ENCODE results near the gene MYO3B. TPM values are rescaled to one million over a fixed set of nuclear protein-coding genes. Genes with fewer than 3 reads are reported as not detected.

The MYO3B gene
- polyA plus RNA-seq, 3 donors from 2014 or later, result not detected

DNA sequence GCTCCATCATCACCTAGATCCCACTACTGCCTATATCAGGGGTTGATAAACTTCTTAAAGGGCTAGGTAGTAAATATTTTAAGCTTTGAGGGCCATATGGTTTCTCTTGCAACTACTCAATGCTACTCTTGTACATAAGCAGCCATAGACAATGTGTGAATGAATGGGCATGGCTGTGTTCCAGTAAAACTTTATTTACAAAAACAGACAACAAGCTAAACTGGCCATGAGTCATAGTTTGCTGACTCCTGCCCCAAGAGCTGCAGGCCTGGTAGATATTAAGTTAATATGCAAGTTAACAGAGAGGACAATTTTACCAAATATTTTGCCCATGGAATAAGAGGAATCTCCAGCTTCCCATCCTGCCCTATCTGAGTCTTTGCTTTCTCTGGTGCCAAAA is 29.8 kb upstream of the MYO3B start:
- Mint-ChIP-seq H3K27ac (no peak overlapping the region), H3K4me3 (no peak overlapping the region), H3K36me3 (no peaks in the 10 kb centered on the region), H3K9me3 (no peaks in the 10 kb centered on the region), H3K27me3 (ENCODE audit: low read depth in 3 of 3) (no peaks in the 10 kb centered on the region), H3K4me1 (no peaks in the 10 kb centered on the region)
- no peak for DNase-seq

DNA sequence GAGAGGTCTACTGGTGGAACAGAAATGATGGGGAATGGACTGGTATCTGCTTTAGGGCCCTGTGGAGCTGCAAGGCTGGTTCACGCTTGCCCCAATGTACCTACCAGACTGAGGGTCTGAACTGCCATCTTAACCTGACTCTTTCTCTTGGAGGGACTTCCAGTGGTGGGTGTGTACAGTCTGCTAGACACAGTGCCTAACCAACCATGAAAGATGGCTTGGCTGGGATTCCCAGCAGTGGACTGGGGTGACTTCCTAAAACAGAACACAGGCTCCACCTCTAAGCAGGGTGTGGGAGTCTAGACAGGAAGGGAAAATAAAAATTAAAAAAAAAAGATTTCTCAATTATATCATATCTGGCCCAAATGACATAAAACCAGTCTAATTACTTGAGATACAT is 25.5 kb upstream of the MYO3B start:
- Mint-ChIP-seq H3K4me1 (no peaks in the 10 kb centered on the region), H3K27ac (no peak overlapping the region), H3K4me3 (no peak overlapping the region), H3K36me3 (no peaks in the 10 kb centered on the region), H3K27me3 (ENCODE audit: low read depth in 3 of 3) (peaks cover 0 to 2% (median 0%) of the 10 kb centered on the region in 3 donors), H3K9me3 (no peaks in the 10 kb centered on the region)
- no peak for DNase-seq

DNA sequence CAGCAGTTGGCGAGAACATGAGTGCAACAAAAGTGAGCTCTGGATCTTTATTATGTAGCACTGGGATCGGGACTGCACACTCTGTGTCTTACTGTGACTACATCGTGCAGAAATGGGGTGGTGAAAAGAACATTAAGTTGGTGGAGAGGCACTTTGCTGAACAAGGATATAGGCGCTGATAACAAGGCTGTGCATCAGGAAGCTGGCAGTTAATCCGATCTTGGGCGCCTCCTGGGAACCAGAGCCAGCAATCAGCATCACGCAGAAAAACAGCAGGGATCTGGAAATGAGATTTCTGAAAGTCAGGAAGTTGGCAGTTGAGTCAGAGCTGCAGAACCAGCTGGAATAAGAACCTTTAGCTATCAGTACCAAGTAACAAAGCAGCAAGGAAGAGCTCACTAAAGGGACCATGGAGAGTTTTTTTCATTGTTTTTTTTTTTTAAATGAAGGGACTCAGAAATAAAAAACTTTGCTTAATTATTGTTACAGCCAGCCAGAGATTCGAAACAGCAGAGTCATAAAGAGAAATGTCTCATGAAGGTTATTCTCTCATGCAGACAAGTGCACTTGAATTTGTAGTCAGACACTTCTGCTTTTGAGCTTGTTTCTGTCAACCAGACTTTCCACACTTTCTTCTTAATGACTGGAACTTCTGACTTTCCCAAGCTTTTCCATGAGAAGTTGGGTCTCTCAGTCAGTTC is 22.8 kb upstream of the MYO3B start:
- no peaks in the 10 kb centered on the region for H3K36me3 Mint-ChIP-seq
- no peaks in the 10 kb centered on the region for H3K9me3 Mint-ChIP-seq

DNA sequence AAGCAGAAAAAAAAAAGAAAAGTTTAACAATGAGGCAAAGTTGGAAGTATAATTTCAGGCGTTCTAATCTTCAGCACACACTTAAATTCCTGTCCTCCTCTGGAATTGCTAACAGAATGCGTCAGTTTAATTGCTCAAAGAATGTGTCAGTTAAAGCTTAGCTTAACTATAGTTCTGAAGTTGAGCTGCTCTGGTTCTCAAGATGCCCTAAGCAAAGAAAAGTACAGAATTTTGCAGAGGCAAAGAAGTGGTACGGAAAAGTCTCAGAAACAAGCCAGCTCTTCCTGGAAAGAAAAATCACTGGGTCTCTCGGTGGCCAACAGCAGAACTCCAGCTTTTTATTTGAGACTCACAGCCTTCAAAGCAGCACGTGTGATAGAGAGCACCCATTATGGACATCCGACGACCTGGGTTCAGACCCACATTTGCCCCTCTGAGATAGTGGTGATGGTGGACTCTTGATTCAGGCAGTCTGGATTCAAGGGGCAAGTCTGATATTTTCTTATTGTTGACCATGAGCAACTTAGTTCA is 22.2 kb upstream of the MYO3B start:
- Mint-ChIP-seq H3K4me3 (no peak overlapping the region), H3K36me3 (no peaks in the 10 kb centered on the region), H3K4me1 (no peaks in the 10 kb centered on the region), H3K27ac (no peak overlapping the region), H3K9me3 (no peaks in the 10 kb centered on the region), H3K27me3 (ENCODE audit: low read depth in 3 of 3) (peaks cover 0 to 2% (median 2%) of the 10 kb centered on the region in 3 donors)
- DNase-seq, result no peak

More for the DNA sequence above, 22.8 kb upstream of the MYO3B start:
- Mint-ChIP-seq H3K27me3 (ENCODE audit: low read depth in 3 of 3) (peaks cover 0 to 2% (median 2%) of the 10 kb centered on the region in 3 donors), H3K27ac (no peak overlapping the region), H3K4me1 (no peaks in the 10 kb centered on the region), H3K4me3 (no peak overlapping the region)
- no peak for DNase-seq

DNA sequence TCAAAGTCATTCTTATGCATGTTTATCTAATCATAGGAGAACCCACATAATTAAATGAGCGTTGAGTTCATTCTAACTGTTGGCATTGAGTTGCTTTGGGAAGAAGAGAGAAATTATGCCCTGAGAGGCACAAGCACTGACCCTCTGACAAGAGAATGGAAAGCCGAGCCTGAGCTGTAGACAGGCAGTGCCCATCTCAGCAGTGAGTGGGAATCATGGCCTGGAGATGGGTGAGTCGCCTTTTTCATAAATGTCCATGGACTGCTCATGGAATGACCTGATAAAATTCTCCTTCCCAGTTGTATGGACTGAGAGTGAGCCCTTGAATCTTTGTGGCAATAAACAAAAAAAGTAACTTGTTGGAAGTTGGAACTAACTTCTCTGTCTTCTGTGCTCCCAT is 21.4 kb upstream of the MYO3B start:
- Mint-ChIP-seq H3K9me3 (no peaks in the 10 kb centered on the region), H3K36me3 (no peaks in the 10 kb centered on the region)
- no peak for DNase-seq

DNA sequence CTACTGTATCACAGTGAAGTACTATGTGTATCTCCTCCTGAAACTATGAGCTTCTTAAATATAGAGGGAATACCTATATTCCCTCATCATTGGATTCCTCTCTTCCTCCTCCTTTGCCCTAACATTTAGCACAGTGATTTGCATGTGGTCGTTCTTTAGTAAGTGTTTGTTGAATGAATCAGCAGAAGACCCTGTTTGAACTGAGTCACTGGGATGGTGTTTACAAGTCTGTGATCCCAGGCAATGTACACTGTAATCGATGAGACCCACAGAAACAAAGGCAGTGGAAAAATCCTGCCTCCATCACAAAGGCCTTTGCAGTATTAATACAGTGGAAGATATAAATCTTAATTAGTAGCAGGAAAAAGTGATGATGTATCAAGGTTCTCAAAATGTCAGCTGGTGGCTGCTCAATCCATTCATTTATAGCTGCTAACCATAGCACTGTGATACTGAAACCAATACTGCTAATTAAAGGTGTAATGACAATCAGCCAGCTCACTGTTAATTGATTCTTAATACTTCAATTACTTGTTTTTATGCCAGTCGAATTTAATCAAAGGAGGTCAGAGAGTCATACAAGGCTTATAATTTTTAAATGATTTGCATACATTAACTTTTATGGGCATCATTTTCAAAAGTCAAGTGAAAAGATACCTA is 20.8 kb upstream of the MYO3B start:
- no peaks in the 10 kb centered on the region for H3K9me3 Mint-ChIP-seq
- H3K36me3 Mint-ChIP-seq, result no peaks in the 10 kb centered on the region
- H3K27me3 Mint-ChIP-seq (ENCODE audit: low read depth in 3 of 3), result peaks cover 0 to 4% (median 2%) of the 10 kb centered on the region in 3 donors
- no peaks in the 10 kb centered on the region for H3K4me1 Mint-ChIP-seq
- no peak overlapping the region for H3K27ac Mint-ChIP-seq
- no peak for DNase-seq
- no peak overlapping the region for H3K4me3 Mint-ChIP-seq

More for the DNA sequence above, 21.4 kb upstream of the MYO3B start:
- Mint-ChIP-seq H3K27me3 (ENCODE audit: low read depth in 3 of 3) (peaks cover 0 to 4% (median 2%) of the 10 kb centered on the region in 3 donors), H3K27ac (no peak overlapping the region), H3K4me3 (no peak overlapping the region), H3K4me1 (no peaks in the 10 kb centered on the region)

DNA sequence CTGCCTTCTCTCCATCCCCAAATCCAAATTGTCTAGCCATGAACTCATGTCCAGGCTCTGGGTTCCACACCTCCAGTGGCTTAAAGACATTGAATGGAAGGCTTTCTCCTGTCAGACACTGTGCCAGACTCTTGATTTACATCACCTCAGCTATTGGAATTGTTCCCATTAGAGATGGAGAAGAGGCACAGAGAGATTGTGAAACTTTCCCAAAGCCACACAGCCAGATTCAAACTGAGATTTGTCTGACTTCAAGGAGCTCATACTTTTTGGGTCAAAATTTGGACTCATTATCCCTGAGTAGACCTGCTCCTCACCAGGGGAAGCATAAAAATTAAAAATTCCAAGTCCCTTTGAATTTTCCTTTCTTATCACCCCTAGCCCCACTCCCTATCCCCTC is 18.9 kb upstream of the MYO3B start:
- no peaks in the 10 kb centered on the region for H3K36me3 Mint-ChIP-seq
- H3K4me1 Mint-ChIP-seq, result no peaks in the 10 kb centered on the region
- H3K27ac Mint-ChIP-seq, result no peak overlapping the region
- DNase-seq, result no peak
- peaks cover 0 to 2% (median 0%) of the 10 kb centered on the region in 6 donors for H3K9me3 Mint-ChIP-seq
- no peak overlapping the region for H3K4me3 Mint-ChIP-seq
- H3K27me3 Mint-ChIP-seq (ENCODE audit: low read depth in 3 of 3), result peaks cover 0 to 4% (median 2%) of the 10 kb centered on the region in 3 donors

DNA sequence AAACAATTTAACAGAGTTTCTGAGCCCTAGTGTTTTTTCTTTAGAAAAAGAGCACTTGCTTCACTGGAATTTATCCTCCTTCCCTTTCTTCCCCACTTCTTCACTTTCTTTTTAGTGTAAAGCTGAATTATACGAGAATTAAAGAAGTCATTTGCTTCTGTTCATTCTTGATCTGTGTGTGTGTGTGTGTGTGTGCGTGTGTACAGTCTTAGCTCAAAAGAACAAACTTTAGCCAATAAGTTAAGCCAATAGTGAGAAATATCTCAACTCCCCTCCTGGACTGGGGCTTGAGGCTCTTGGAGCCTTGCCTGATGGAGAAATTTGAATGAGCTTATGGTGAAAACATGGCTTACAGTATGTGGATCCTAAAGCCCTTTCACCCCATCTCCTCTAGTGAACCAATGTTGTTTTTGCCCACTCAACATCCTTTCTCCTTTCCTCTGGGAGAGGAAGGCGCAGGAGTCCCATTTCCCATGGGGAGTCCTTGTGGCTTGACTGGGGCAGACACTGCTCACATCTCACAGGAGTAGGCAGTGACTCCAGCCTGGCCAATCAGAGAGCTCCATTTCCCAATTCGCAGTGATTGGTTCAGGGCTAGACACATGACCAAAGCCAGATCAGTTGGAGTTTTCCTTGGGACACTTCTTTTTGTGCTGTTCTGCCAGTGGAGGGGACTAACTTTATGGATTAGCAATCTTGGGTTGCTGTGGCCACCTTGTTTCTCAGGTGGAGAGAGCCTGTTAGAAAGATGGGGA is 16.3 kb upstream of the MYO3B start:
- Mint-ChIP-seq H3K4me1 (no peaks in the 10 kb centered on the region), H3K36me3 (no peaks in the 10 kb centered on the region), H3K4me3 (no peak overlapping the region), H3K9me3 (peaks cover 0 to 2% (median 0%) of the 10 kb centered on the region in 6 donors), H3K27ac (no peak overlapping the region), H3K27me3 (ENCODE audit: low read depth in 3 of 3) (peaks cover 0 to 4% (median 2%) of the 10 kb centered on the region in 3 donors)
- DNase-seq, result no peak

DNA sequence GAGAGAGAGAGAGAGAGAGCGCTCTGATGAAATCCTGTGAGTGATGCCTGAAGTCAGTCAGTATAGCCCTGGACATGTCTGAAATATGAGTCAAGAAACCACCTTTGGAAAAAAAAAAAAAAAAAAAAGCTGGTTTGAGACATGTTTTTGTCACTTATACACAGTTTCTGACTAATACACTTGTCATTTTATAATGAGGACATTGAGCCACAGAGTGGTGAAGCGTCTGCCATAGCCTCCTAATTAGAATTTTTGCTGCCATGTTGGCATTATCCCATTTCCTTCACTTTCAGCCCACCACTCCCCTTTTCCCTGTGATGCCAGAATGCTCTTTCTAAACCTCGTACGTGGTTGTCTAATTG is 15.7 kb upstream of the MYO3B start:
- peaks cover 0 to 2% (median 0%) of the 10 kb centered on the region in 6 donors for H3K9me3 Mint-ChIP-seq
- H3K4me3 Mint-ChIP-seq, result no peak overlapping the region
- DNase-seq, result no peak
- H3K27me3 Mint-ChIP-seq (ENCODE audit: low read depth in 3 of 3), result peaks cover 0 to 4% (median 2%) of the 10 kb centered on the region in 3 donors
- H3K4me1 Mint-ChIP-seq, result no peaks in the 10 kb centered on the region
- no peaks in the 10 kb centered on the region for H3K36me3 Mint-ChIP-seq
- no peak overlapping the region for H3K27ac Mint-ChIP-seq

DNA sequence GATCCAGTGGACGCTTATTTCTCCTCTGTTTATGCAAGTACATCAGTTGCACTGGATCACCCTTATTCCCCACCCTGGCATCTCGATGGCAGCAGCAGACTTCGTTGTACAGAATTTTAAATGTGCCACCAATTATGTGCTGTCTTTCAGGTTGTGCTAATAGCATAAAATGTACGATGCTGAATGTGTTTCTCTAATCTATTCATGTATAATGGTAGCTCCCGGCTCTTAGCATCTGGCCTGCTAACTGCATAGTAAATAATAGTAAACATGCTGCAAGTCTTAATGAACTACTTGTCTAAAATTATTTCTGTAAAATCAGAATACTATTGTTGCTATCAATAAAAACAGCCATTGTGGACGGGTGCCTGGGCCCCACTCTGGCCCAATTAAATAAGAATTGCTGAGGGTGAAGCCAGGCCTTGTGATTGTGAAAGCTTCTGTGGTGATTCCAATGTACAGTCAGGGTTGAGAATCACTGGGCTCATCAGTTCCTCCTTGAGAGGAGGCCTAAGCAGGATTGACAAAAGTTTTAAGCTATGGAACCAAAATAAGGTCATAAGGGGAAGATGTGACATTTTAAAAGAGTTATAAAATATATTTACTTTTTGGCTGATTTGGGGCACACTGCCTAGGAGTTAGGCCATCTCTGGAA is 14.4 kb upstream of the MYO3B start:
- H3K27ac Mint-ChIP-seq, result no peak overlapping the region
- peaks cover 0 to 2% (median 0%) of the 10 kb centered on the region in 6 donors for H3K9me3 Mint-ChIP-seq
- DNase-seq, result no peak
- H3K36me3 Mint-ChIP-seq, result no peaks in the 10 kb centered on the region
- H3K4me1 Mint-ChIP-seq, result no peaks in the 10 kb centered on the region
- no peak overlapping the region for H3K4me3 Mint-ChIP-seq
- peaks cover 0 to 4% (median 2%) of the 10 kb centered on the region in 3 donors for H3K27me3 Mint-ChIP-seq (ENCODE audit: low read depth in 3 of 3)

DNA sequence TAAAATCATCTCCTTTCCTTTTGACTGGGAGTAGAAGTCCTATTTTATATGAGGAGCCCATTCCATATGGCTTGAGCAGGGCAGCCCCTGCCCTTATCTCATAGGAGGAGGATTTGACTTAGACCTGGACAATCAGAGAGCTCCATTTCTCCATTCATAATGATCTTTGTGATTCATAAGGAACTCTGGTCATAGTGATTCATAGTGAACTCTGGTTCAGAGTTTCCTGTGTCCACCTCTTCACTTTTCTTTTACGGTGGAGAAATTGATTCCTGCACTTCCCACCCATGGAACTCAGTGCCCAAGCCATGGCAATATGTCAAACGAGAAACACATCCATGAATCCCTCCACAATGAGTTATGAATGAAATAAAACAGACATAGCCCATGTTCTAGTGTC is 12.8 kb upstream of the MYO3B start:
- H3K27ac Mint-ChIP-seq, result no peak overlapping the region
- no peak overlapping the region for H3K4me3 Mint-ChIP-seq
- no peak for DNase-seq
- peaks cover 0 to 6% (median 2%) of the 10 kb centered on the region in 3 donors for H3K27me3 Mint-ChIP-seq (ENCODE audit: low read depth in 3 of 3)
- peaks cover 0 to 2% (median 0%) of the 10 kb centered on the region in 6 donors for H3K9me3 Mint-ChIP-seq
- H3K36me3 Mint-ChIP-seq, result no peaks in the 10 kb centered on the region
- H3K4me1 Mint-ChIP-seq, result no peaks in the 10 kb centered on the region

DNA sequence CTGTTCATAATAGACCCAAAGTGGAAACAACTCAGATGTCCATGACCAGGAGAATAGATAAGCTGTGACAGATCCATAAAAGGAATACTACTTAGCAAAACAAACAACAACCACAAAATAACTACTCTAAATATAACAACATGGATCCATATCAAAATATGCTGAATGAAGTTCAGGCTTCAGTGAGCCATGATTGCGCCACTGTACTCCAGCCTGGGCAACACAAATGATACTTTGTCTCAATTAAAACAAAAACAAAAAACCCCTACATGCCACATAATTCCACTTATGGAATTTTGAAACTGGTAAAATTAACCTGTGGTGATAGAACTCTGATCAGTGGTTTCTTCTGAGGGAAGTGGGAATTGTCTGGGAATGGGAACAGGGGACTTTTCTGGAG is 11.2 kb upstream of the MYO3B start:
- Mint-ChIP-seq H3K4me3 (no peak overlapping the region), H3K27me3 (ENCODE audit: low read depth in 3 of 3) (peaks cover 0 to 6% (median 0%) of the 10 kb centered on the region in 3 donors), H3K4me1 (no peaks in the 10 kb centered on the region), H3K27ac (no peak overlapping the region), H3K9me3 (peaks cover 0 to 2% (median 0%) of the 10 kb centered on the region in 6 donors), H3K36me3 (no peaks in the 10 kb centered on the region)
- no peak for DNase-seq

DNA sequence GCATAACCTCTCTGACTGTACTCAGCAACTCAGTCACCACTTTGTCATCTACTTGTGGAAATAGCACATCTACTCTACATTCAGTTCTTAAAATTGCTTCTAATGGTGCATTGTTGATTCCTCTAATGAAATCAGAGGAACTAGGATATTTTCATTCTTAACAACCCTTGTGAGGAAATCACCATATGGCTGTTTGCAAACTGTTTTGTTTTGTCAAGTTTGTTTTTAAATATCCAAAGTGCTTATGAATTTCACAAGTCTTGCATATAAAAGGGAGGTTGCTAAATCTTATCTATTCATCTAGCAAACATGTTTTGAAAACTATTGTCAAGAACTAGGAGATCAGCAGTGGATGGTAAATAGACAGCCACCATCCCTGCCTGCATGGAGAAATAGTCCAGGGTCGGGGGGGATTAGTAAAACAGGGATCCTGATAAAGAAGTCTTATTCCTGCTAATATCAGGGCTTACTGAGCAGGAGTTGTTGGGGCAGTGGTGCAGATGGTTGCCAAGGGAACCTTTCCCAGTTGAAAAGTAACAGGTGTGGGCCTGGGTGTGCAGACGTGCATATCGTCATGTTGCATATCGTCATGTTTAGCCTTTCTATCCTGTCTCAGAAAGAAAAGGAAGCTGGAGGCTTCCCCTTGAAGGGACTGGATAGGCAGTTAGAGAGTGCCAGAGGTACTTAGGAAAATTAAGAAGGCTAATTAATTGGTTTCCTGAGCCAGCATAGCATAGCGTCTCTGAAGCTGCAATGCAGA is 7.5 kb upstream of the MYO3B start:
- H3K27ac Mint-ChIP-seq, result no peak overlapping the region
- H3K27me3 Mint-ChIP-seq (ENCODE audit: low read depth in 3 of 3), result peaks cover 0 to 3% (median 0%) of the 10 kb centered on the region in 3 donors
- peaks cover 0 to 3% (median 0%) of the 10 kb centered on the region in 6 donors for H3K9me3 Mint-ChIP-seq
- no peak overlapping the region for H3K4me3 Mint-ChIP-seq
- H3K4me1 Mint-ChIP-seq, result no peaks in the 10 kb centered on the region
- H3K36me3 Mint-ChIP-seq, result peaks cover 0 to 4% (median 0%) of the 10 kb centered on the region in 3 donors
- DNase-seq, result no peak

All from immature natural killer cell (primary cell).